ENCODE measurements around the gene ELL.

DNA sequence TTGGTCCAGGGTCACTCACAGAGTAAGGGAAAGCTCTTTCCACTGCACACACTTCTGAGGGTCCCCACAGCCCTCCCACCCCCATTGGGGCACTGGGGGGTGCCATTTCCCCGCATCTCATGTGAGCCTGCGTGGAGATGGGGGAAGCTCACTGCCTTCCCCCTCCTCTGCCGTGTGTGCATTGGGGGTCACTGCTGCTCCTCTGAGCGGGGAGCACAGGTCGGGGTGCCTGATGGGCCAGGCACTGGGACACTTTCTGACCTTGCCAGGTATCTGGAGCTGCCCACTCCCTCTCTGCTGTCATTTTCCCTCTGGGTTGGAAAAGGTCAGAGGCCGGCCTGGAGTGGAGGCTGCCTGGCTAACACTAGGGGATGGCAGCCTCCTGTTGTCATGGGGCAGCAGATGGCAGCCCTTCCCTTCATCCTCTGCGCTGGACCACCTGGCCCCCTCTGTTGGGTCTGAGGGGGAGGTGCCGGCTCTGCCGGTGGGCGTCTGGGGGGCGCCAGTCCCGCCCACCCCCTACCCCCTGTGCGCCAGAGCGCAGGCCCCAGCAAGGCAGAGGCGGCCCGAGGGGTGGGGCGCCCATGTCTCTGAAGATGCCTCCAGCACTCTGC is 93.6 kb downstream of the ELL start:
- TF ChIP-seq, protein P1, sequence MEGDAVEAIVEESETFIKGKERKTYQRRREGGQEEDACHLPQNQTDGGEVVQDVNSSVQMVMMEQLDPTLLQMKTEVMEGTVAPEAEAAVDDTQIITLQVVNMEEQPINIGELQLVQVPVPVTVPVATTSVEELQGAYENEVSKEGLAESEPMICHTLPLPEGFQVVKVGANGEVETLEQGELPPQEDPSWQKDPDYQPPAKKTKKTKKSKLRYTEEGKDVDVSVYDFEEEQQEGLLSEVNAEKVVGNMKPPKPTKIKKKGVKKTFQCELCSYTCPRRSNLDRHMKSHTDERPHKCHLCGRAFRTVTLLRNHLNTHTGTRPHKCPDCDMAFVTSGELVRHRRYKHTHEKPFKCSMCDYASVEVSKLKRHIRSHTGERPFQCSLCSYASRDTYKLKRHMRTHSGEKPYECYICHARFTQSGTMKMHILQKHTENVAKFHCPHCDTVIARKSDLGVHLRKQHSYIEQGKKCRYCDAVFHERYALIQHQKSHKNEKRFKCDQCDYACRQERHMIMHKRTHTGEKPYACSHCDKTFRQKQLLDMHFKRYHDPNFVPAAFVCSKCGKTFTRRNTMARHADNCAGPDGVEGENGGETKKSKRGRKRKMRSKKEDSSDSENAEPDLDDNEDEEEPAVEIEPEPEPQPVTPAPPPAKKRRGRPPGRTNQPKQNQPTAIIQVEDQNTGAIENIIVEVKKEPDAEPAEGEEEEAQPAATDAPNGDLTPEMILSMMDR (IDR thresholded peaks at IDR 0.05): no peak
- TF ChIP-seq POLR2A (IDR thresholded peaks at IDR 0.05) (no peak), POLR2AphosphoS5 (IDR thresholded peaks at IDR 0.05) (no peak), EP300 (IDR thresholded peaks at IDR 0.05) (no peak)

All from sigmoid colon (tissue), 4 donors.